Liver (tissue), 9 donors: Measurements from ENCODE around the gene CPNE9. TPM values are rescaled to one million over a fixed set of nuclear protein-coding genes. Genes with fewer than 3 reads are reported as not detected.

Source experiments
- DNase-seq: peaks from one replicate; pipeline ENCODE4 v3.0.0-alpha.2; 2017; ENCODE audit warnings: low spot score
- H3K27ac ChIP-seq, 2 donors: one replicate each; pipeline ENCODE4 v1.7.0; 2013; ENCODE audit warnings: inconsistent platforms in 2 of 2, low read length in 2 of 2, control low read depth in 1 of 2, low read depth in 1 of 2, mild to moderate bottlenecking in 1 of 2
- H3K27me3 ChIP-seq, 4 donors: one replicate each; pipeline versions ENCODE4 v1.6.1 to v1.7.0; 2013; ENCODE audit warnings: low read length in 3 of 4, inconsistent platforms in 1 of 4, mild to moderate bottlenecking in 1 of 4, moderate library complexity in 1 of 4; ENCODE audit not compliant: control insufficient read depth in 4 of 4, insufficient read depth in 4 of 4
- H3K36me3 ChIP-seq, 4 donors: one replicate each; pipeline versions ENCODE4 v1.6.1 to v1.7.0; 2013; ENCODE audit warnings: low read length in 3 of 4, mild to moderate bottlenecking in 3 of 4, low read depth in 1 of 4, moderate library complexity in 1 of 4; ENCODE audit not compliant: control insufficient read depth in 4 of 4, insufficient read depth in 3 of 4
- H3K4me1 ChIP-seq, 4 donors: one replicate each; pipeline versions ENCODE4 v1.6.1 to v1.7.0; 2013; ENCODE audit warnings: low read length in 3 of 4, mild to moderate bottlenecking in 3 of 4, moderate library complexity in 1 of 4; ENCODE audit not compliant: control insufficient read depth in 4 of 4, insufficient read depth in 4 of 4
- H3K4me3 ChIP-seq, 3 donors: one replicate each; pipeline versions ENCODE4 v1.6.1 to v1.7.0; 2013; ENCODE audit warnings: low read length in 3 of 3, control low read depth in 1 of 3, low read depth in 1 of 3, mild to moderate bottlenecking in 1 of 3
- H3K9ac ChIP-seq, 2 donors: one replicate each; pipeline ENCODE4 v1.7.0; 2013; ENCODE audit warnings: low read length in 2 of 2, mild to moderate bottlenecking in 2 of 2, moderate library complexity in 2 of 2, control low read depth in 1 of 2, low read depth in 1 of 2
- H3K9me3 ChIP-seq, 4 donors: one replicate each; pipeline versions ENCODE4 v1.6.1 to v1.7.0; 2013; ENCODE audit warnings: low read length in 3 of 4; ENCODE audit not compliant: control insufficient read depth in 4 of 4
- EGR1 ChIP-seq, 2 donors: IDR thresholded peaks; 2 replicates each; pipeline ENCODE4 v1.6.1; 2016 to 2018; ENCODE audit warnings: antibody characterized with exemption in 2 of 2, low read depth in 2 of 2
- FOXA1 ChIP-seq: IDR thresholded peaks from 2 replicates; pipeline ENCODE4 v1.6.1; 2016; ENCODE audit warnings: antibody characterized with exemption
- FOXA2 ChIP-seq: IDR thresholded peaks from 2 replicates; pipeline ENCODE4 v1.6.1; 2016; ENCODE audit warnings: antibody characterized with exemption
- GABPA ChIP-seq, 2 donors: IDR thresholded peaks in 1 of 2; conservative IDR thresholded peaks in 1 of 2; 2 replicates each; pipeline ENCODE4 v1.6.1; 2016; ENCODE audit warnings: antibody characterized with exemption in 2 of 2, mild to moderate bottlenecking in 1 of 2, moderate library complexity in 1 of 2
- HNF4A ChIP-seq, 2 donors: conservative IDR thresholded peaks; 2 replicates each; pipeline ENCODE4 v1.6.1; 2016; ENCODE audit warnings: antibody characterized with exemption in 2 of 2, mild to moderate bottlenecking in 2 of 2
- HNF4G ChIP-seq: IDR thresholded peaks from 2 replicates; pipeline ENCODE4 v1.6.1; 2016; ENCODE audit warnings: antibody characterized with exemption
- JUND ChIP-seq, 2 donors: IDR thresholded peaks; 2 replicates each; pipeline ENCODE4 v1.6.1; 2016; ENCODE audit warnings: antibody characterized with exemption in 2 of 2
- NR2F2 ChIP-seq: IDR thresholded peaks from 2 replicates; pipeline ENCODE4 v1.6.1; 2016; ENCODE audit warnings: antibody characterized with exemption
- RAD21 ChIP-seq, 2 donors: IDR thresholded peaks; 2 replicates each; pipeline ENCODE4 v1.6.1; 2016; ENCODE audit warnings: antibody characterized with exemption in 2 of 2, mild to moderate bottlenecking in 2 of 2
- RXRA ChIP-seq, 2 donors: IDR thresholded peaks; 2 replicates each; pipeline ENCODE4 v1.6.1; 2017 to 2018; ENCODE audit warnings: antibody characterized with exemption in 2 of 2, mild to moderate bottlenecking in 1 of 2
- SP1 ChIP-seq: IDR thresholded peaks from 2 replicates; pipeline ENCODE4 v1.6.1; 2018; ENCODE audit warnings: antibody characterized with exemption, mild to moderate bottlenecking
- TAF1 ChIP-seq: conservative IDR thresholded peaks from 2 replicates; pipeline ENCODE4 v1.6.1; 2016; ENCODE audit warnings: antibody characterized with exemption, mild to moderate bottlenecking
- YY1 ChIP-seq: IDR thresholded peaks from 2 replicates; pipeline ENCODE4 v1.6.1; 2016; ENCODE audit warnings: antibody characterized with exemption, mild to moderate bottlenecking
- WGBS: extraction: QIAGEN DNeasy Blood & Tissue Kit; methylation state at CpG from one replicate; pipeline ENCODE4 v1.1.7; 2013; 5-methylcytosine and 5-hydroxymethylcytosine counted together
- polyA plus RNA-seq, 2 donors: library from polyadenylated mRNA; stranded (reverse) in 1 of 2; unstranded in 1 of 2; fragments of 200-250 nt in 1 of 2; fragments of >200 nt in 1 of 2; fragmentation: Nextera tagmentation in 1 of 2; extraction: Ambion mirVana in 1 of 2; gene quantifications; one replicate each; pipeline versions ENCODE4 v1.2.1 to v1.2.3, GENCODE V29; 2013 to 2015
- total RNA-seq, 2 donors: library from RNA; depleted of rRNA; stranded (reverse); fragments of >200 nt; gene quantifications; one replicate each; pipeline ENCODE4 v1.2.3, GENCODE V29; 2014
- TF ChIP-seq, protein P1 (sequence below): fragments of 150-350 bp; IDR thresholded peaks from 2 replicates; pipeline ENCODE4 v1.5.1; 2017; ENCODE audit warnings: improper control_type of control experiment, low read depth, low read length; ENCODE audit not compliant: missing input control
- TF ChIP-seq, protein P2 (sequence below): IDR thresholded peaks from 2 replicates; pipeline ENCODE4 v1.6.1; 2016; ENCODE audit warnings: antibody characterized with exemption
- TF ChIP-seq, protein P3 (sequence below): IDR thresholded peaks from 2 replicates; pipeline ENCODE4 v1.6.1; 2016; ENCODE audit warnings: antibody characterized with exemption
- TF ChIP-seq, protein P4 (sequence below): IDR thresholded peaks from 2 replicates; pipeline ENCODE4 v1.6.1; 2016; ENCODE audit warnings: antibody characterized with exemption, mild to moderate bottlenecking
- TF ChIP-seq, protein P5 (sequence below): IDR thresholded peaks from 2 replicates; pipeline ENCODE4 v1.6.1; 2016; ENCODE audit warnings: antibody characterized with exemption
- donor health status: healthy.
- donor health status: healthy.
- donor health status: healthy.
- donor health status: healthy.
- donor health status: healthy.

Gene CPNE9
- total and polyA plus RNA-seq, 4 donors = not detected

DNA sequence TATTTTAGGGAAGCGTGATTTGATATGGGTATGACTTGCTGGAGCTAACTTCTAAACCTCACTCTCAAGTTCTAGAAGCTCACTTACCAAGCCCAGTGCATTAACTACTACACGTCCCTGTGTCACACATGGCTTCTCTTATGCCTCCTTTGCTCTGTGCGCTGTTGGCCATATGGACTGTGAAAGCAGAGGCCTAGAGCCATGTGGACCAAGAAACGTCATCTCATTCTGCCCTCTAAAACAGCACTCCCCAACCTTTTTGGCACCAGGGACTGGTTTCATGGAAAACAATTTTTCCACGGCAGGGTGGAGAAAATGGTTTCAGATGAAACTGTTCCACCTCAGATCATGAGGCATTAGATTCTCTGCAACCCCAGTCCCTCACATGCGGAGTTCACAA is 42.7 kb upstream of the CPNE9 start:
- H3K4me1 ChIP-seq = no peaks in the 10 kb centered on the region
- no peak overlapping the region for H3K27ac ChIP-seq
- H3K36me3 ChIP-seq = peaks cover 8 to 67% (median 41%) of the 10 kb centered on the region in 4 donors
- H3K9ac ChIP-seq = no peak overlapping the region
- H3K27me3 ChIP-seq = no peaks in the 10 kb centered on the region
- WGBS = 93% methylated on average over 6 of the region's 6 CpGs
- no peaks in the 10 kb centered on the region for H3K9me3 ChIP-seq
- TF ChIP-seq, protein P1, sequence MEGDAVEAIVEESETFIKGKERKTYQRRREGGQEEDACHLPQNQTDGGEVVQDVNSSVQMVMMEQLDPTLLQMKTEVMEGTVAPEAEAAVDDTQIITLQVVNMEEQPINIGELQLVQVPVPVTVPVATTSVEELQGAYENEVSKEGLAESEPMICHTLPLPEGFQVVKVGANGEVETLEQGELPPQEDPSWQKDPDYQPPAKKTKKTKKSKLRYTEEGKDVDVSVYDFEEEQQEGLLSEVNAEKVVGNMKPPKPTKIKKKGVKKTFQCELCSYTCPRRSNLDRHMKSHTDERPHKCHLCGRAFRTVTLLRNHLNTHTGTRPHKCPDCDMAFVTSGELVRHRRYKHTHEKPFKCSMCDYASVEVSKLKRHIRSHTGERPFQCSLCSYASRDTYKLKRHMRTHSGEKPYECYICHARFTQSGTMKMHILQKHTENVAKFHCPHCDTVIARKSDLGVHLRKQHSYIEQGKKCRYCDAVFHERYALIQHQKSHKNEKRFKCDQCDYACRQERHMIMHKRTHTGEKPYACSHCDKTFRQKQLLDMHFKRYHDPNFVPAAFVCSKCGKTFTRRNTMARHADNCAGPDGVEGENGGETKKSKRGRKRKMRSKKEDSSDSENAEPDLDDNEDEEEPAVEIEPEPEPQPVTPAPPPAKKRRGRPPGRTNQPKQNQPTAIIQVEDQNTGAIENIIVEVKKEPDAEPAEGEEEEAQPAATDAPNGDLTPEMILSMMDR = no peak
- no peak for TF ChIP-seq JUND (IDR thresholded peaks at IDR 0.05)
- TF ChIP-seq, protein P2, sequence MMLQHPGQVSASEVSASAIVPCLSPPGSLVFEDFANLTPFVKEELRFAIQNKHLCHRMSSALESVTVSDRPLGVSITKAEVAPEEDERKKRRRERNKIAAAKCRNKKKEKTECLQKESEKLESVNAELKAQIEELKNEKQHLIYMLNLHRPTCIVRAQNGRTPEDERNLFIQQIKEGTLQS = no peak
- TF ChIP-seq RAD21 (IDR thresholded peaks at IDR 0.05) = no peak
- no peak for TF ChIP-seq GABPA (IDR thresholded peaks at IDR 0.05 in 1 of 2, conservative IDR thresholded peaks at IDR 0.05 in 1 of 2)
- no peak for TF ChIP-seq RXRA (IDR thresholded peaks at IDR 0.05)
- TF ChIP-seq, protein P3, sequence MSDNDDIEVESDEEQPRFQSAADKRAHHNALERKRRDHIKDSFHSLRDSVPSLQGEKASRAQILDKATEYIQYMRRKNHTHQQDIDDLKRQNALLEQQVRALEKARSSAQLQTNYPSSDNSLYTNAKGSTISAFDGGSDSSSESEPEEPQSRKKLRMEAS = no peak
- TF ChIP-seq, protein P4, sequence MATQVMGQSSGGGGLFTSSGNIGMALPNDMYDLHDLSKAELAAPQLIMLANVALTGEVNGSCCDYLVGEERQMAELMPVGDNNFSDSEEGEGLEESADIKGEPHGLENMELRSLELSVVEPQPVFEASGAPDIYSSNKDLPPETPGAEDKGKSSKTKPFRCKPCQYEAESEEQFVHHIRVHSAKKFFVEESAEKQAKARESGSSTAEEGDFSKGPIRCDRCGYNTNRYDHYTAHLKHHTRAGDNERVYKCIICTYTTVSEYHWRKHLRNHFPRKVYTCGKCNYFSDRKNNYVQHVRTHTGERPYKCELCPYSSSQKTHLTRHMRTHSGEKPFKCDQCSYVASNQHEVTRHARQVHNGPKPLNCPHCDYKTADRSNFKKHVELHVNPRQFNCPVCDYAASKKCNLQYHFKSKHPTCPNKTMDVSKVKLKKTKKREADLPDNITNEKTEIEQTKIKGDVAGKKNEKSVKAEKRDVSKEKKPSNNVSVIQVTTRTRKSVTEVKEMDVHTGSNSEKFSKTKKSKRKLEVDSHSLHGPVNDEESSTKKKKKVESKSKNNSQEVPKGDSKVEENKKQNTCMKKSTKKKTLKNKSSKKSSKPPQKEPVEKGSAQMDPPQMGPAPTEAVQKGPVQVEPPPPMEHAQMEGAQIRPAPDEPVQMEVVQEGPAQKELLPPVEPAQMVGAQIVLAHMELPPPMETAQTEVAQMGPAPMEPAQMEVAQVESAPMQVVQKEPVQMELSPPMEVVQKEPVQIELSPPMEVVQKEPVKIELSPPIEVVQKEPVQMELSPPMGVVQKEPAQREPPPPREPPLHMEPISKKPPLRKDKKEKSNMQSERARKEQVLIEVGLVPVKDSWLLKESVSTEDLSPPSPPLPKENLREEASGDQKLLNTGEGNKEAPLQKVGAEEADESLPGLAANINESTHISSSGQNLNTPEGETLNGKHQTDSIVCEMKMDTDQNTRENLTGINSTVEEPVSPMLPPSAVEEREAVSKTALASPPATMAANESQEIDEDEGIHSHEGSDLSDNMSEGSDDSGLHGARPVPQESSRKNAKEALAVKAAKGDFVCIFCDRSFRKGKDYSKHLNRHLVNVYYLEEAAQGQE = no peak
- no peak for TF ChIP-seq EGR1 (IDR thresholded peaks at IDR 0.05; ENCODE audit: low read depth in 2 of 2)
- TF ChIP-seq FOXA2 = no peak
- TF ChIP-seq NR2F2 = no peak
- no peak for TF ChIP-seq TAF1
- TF ChIP-seq, protein P5, sequence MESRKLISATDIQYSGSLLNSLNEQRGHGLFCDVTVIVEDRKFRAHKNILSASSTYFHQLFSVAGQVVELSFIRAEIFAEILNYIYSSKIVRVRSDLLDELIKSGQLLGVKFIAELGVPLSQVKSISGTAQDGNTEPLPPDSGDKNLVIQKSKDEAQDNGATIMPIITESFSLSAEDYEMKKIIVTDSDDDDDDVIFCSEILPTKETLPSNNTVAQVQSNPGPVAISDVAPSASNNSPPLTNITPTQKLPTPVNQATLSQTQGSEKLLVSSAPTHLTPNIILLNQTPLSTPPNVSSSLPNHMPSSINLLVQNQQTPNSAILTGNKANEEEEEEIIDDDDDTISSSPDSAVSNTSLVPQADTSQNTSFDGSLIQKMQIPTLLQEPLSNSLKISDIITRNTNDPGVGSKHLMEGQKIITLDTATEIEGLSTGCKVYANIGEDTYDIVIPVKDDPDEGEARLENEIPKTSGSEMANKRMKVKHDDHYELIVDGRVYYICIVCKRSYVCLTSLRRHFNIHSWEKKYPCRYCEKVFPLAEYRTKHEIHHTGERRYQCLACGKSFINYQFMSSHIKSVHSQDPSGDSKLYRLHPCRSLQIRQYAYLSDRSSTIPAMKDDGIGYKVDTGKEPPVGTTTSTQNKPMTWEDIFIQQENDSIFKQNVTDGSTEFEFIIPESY = no peak
- no peak for TF ChIP-seq SP1
- TF ChIP-seq FOXA1 = no peak
- no peak for TF ChIP-seq HNF4A (conservative IDR thresholded peaks at IDR 0.05)
- TF ChIP-seq YY1 = no peak
- TF ChIP-seq HNF4G = no peak
- no peak for DNase-seq
- no peak overlapping the region for H3K4me3 ChIP-seq
